Measurements from ENCODE around the gene PTPRT.

PTPRT gene

GRCh38 chr20:42475773-42476172, 713.9 kb downstream of the PTPRT start:
- Histone ChIP-seq H3K4me2 (ENCODE audit: insufficient read depth, low read length) (no peak overlapping the region), H3K9me3 (ENCODE audit: insufficient read depth, low read length, severe bottlenecking) (no peaks in the 10 kb centered on the region), H3K9ac (ENCODE audit: low read depth, low read length) (no peak overlapping the region), H3K4me3 (ENCODE audit: low read depth in 1 of 2, low read length in 2 of 2) (no peak overlapping the region), H3K79me2 (ENCODE audit: insufficient read depth, low read length) (no peaks in the 10 kb centered on the region), H2AFZ (ENCODE audit: low read depth, low read length) (no peak overlapping the region), H3K36me3 (ENCODE audit: insufficient read depth, low read length) (no peaks in the 10 kb centered on the region), H3K27me3 (ENCODE audit: insufficient read depth, low read length, poor library complexity) (peaks cover 27% of the 10 kb centered on the region), H4K20me1 (ENCODE audit: insufficient read depth, low read length) (no peaks in the 10 kb centered on the region), H3K27ac (ENCODE audit: low read length) (no peak overlapping the region), H3K4me1 (ENCODE audit: insufficient read depth, low read length) (no peaks in the 10 kb centered on the region)
- no peak for ATAC-seq (ENCODE audit: insufficient read depth, low read depth)
- no peak for TF ChIP-seq EZH2 (IDR thresholded peaks at IDR 0.05; ENCODE audit: borderline replicate concordance, low read depth, low read length, severe bottlenecking)
- TF ChIP-seq, protein P1, sequence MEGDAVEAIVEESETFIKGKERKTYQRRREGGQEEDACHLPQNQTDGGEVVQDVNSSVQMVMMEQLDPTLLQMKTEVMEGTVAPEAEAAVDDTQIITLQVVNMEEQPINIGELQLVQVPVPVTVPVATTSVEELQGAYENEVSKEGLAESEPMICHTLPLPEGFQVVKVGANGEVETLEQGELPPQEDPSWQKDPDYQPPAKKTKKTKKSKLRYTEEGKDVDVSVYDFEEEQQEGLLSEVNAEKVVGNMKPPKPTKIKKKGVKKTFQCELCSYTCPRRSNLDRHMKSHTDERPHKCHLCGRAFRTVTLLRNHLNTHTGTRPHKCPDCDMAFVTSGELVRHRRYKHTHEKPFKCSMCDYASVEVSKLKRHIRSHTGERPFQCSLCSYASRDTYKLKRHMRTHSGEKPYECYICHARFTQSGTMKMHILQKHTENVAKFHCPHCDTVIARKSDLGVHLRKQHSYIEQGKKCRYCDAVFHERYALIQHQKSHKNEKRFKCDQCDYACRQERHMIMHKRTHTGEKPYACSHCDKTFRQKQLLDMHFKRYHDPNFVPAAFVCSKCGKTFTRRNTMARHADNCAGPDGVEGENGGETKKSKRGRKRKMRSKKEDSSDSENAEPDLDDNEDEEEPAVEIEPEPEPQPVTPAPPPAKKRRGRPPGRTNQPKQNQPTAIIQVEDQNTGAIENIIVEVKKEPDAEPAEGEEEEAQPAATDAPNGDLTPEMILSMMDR (IDR thresholded peaks at IDR 0.05; ENCODE audit: borderline replicate concordance, extremely low read depth, low read length, poor library complexity, severe bottlenecking) = no peak
- DNase-seq = no peak

GRCh38 chr20:42474646-42475045, 715.1 kb downstream of the PTPRT start:
- DNase-seq (no peak), ATAC-seq (ENCODE audit: insufficient read depth, low read depth) (no peak)
- no peak overlapping the region for H2AFZ ChIP-seq (ENCODE audit: low read depth, low read length)

DNA sequence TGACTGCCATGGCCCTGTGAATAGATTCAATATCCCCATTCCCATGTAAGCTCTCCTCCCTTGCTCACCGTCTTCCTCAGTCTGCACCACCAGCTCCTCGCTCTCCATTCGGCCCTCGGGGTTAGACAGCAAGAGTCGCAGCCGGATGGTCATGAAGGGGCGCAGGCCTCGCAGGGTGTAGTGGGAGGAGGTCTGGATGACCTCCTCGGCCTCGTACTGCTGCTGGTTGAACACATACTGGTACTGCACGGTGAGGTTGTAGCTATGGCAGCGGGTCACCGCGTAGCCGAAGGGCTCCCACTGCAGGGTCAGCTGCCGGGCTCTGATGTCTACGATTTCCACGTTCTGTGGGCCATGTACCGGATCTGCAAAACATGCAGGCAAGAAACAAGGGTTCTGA, 717.5 kb downstream of the PTPRT start:
- H3K4me1 ChIP-seq (ENCODE audit: insufficient read depth, low read length) = no peaks in the 10 kb centered on the region
- no peaks in the 10 kb centered on the region for H3K79me2 ChIP-seq (ENCODE audit: insufficient read depth, low read length)
- no peak overlapping the region for H3K27ac ChIP-seq (ENCODE audit: low read length)
- H3K9ac ChIP-seq (ENCODE audit: low read depth, low read length) = no peak overlapping the region
- H4K20me1 ChIP-seq (ENCODE audit: insufficient read depth, low read length) = no peaks in the 10 kb centered on the region
- peaks cover 6% of the 10 kb centered on the region for H3K27me3 ChIP-seq (ENCODE audit: insufficient read depth, low read length, poor library complexity)
- TF ChIP-seq, protein P1 (IDR thresholded peaks at IDR 0.05; ENCODE audit: borderline replicate concordance, extremely low read depth, low read length, poor library complexity, severe bottlenecking) = no peak
- no peak for TF ChIP-seq EZH2 (IDR thresholded peaks at IDR 0.05; ENCODE audit: borderline replicate concordance, low read depth, low read length, severe bottlenecking)
- no peak overlapping the region for H2AFZ ChIP-seq (ENCODE audit: low read depth, low read length)
- no peaks in the 10 kb centered on the region for H3K9me3 ChIP-seq (ENCODE audit: insufficient read depth, low read length, severe bottlenecking)
- DNase-seq (no peak), ATAC-seq (ENCODE audit: insufficient read depth, low read depth) (no peak)
- H3K4me3 ChIP-seq (ENCODE audit: low read depth in 1 of 2, low read length in 2 of 2) = no peak overlapping the region
- no peaks in the 10 kb centered on the region for H3K36me3 ChIP-seq (ENCODE audit: insufficient read depth, low read length)
- no peak overlapping the region for H3K4me2 ChIP-seq (ENCODE audit: insufficient read depth, low read length)

More at GRCh38 chr20:42474646-42475045, 715.1 kb downstream of the PTPRT start:
- Histone ChIP-seq H3K27ac (ENCODE audit: low read length) (no peak overlapping the region), H3K9me3 (ENCODE audit: insufficient read depth, low read length, severe bottlenecking) (no peaks in the 10 kb centered on the region), H3K79me2 (ENCODE audit: insufficient read depth, low read length) (no peaks in the 10 kb centered on the region), H3K4me1 (ENCODE audit: insufficient read depth, low read length) (no peaks in the 10 kb centered on the region), H3K4me3 (ENCODE audit: low read depth in 1 of 2, low read length in 2 of 2) (no peak overlapping the region), H3K36me3 (ENCODE audit: insufficient read depth, low read length) (no peaks in the 10 kb centered on the region), H3K4me2 (ENCODE audit: insufficient read depth, low read length) (no peak overlapping the region), H3K9ac (ENCODE audit: low read depth, low read length) (no peak overlapping the region), H3K27me3 (ENCODE audit: insufficient read depth, low read length, poor library complexity) (peaks cover 22% of the 10 kb centered on the region), H4K20me1 (ENCODE audit: insufficient read depth, low read length) (no peaks in the 10 kb centered on the region)
- TF ChIP-seq, protein P1 (IDR thresholded peaks at IDR 0.05; ENCODE audit: borderline replicate concordance, extremely low read depth, low read length, poor library complexity, severe bottlenecking) = no peak
- TF ChIP-seq EZH2 (IDR thresholded peaks at IDR 0.05; ENCODE audit: borderline replicate concordance, low read depth, low read length, severe bottlenecking) = no peak
